T-cell (primary cell): ENCODE measurements around the gene ANKFN1. TPM values are rescaled to one million over a fixed set of nuclear protein-coding genes. Genes with fewer than 3 reads are reported as not detected.
A peak's percentile ranks its signal among the peaks of the same experiment; 100 is the strongest.

Experiments used
- ATAC-seq, 4 experiments: fragments of 200-7000 bp in 3 of 4; fragments of 150-1000 bp in 1 of 4; cut with Tn5 transposase; replicated peaks in 1 of 4; 1 replicate in 3 of 4; 2 replicates in 1 of 4; pipeline ENCODE4 v1.10.0; 2021; ENCODE audit warnings: moderate library complexity in 3 of 4, mild to moderate bottlenecking in 2 of 4, moderate number of reproducible peaks in 1 of 4
- CTCF ChIA-PET, 2 donors: fragments of 300-600 bp; sonication (Branson Sonifier 250); formaldehyde crosslinking; loops; one replicate each; lab custom pipeline; 2022; ENCODE audit warnings: antibody characterized with exemption in 2 of 2; lab: Charles Lee
- POLR2A ChIA-PET, 2 donors: fragments of 300-600 bp; sonication (Branson Sonifier 250); formaldehyde crosslinking; loops; one replicate each; lab custom pipeline; 2022; ENCODE audit warnings: antibody characterized with exemption in 2 of 2; lab: Charles Lee
- DNase-seq, 35 experiments: peaks; one replicate each; pipeline versions ENCODE4 v3.0.0 to v3.0.0-alpha.2; 2013 to 2023
- H3K27ac ChIP-seq: one replicate; pipeline ENCODE4 v1.5.1; 2013; ENCODE audit warnings: low read length
- H3K27me3 ChIP-seq, 2 experiments: replicated peaks in 1 of 2; 1 replicate in 1 of 2; 2 replicates in 1 of 2; pipeline versions ENCODE4 v1.6.1 to v1.7.0; 2013; ENCODE audit warnings: low read length in 1 of 2, mixed read lengths in 1 of 2; ENCODE audit not compliant: control insufficient read depth in 2 of 2, insufficient read depth in 2 of 2; ENCODE audit errors: extremely low read depth in 1 of 2
- H3K36me3 ChIP-seq, 2 donors: 1 replicate in 1 of 2; 2 replicates in 1 of 2; pipeline versions ENCODE4 v1.6.1 to v1.7.0; 2013; ENCODE audit warnings: low read length in 1 of 2; ENCODE audit not compliant: control insufficient read depth in 2 of 2, insufficient read depth in 1 of 2; ENCODE audit errors: extremely low read depth in 1 of 2
- H3K4me1 ChIP-seq, 2 experiments: 1 replicate in 1 of 2; 2 replicates in 1 of 2; pipeline versions ENCODE4 v1.6.1 to v1.7.0; 2013; ENCODE audit warnings: low read length in 2 of 2, mixed read lengths in 1 of 2; ENCODE audit not compliant: insufficient read depth in 2 of 2, control insufficient read depth in 1 of 2; ENCODE audit errors: extremely low read depth in 1 of 2
- H3K4me3 ChIP-seq, 2 donors: 1 replicate in 1 of 2; 2 replicates in 1 of 2; pipeline versions ENCODE4 v1.5.1 to v1.7.0; 2013; ENCODE audit warnings: mild to moderate bottlenecking in 2 of 2, low read length in 1 of 2, moderate library complexity in 1 of 2; ENCODE audit not compliant: control insufficient read depth in 1 of 2; ENCODE audit errors: extremely low read depth in 1 of 2
- H3K9me3 ChIP-seq: 2 replicates; pipeline ENCODE4 v1.7.0; 2013
- H3K27ac Mint-ChIP-seq, 2 donors: one replicate each; pipeline ENCODE4 v1.8.0; 2020 to 2021; ENCODE audit warnings: mild to moderate bottlenecking in 2 of 2, mixed read lengths in 2 of 2
- H3K27me3 Mint-ChIP-seq, 2 donors: one replicate each; pipeline ENCODE4 v1.8.0; 2021 to 2022; ENCODE audit warnings: mixed read lengths in 2 of 2
- H3K36me3 Mint-ChIP-seq: one replicate; pipeline ENCODE4 v1.8.0; 2021; ENCODE audit warnings: mixed read lengths
- H3K4me1 Mint-ChIP-seq, 3 donors: one replicate each; pipeline ENCODE4 v1.8.0; 2020 to 2022; ENCODE audit warnings: mixed read lengths in 3 of 3, mild to moderate bottlenecking in 1 of 3
- H3K4me3 Mint-ChIP-seq, 3 donors: one replicate each; pipeline ENCODE4 v1.8.0; 2020 to 2022; ENCODE audit warnings: mild to moderate bottlenecking in 3 of 3, mixed read lengths in 3 of 3, moderate library complexity in 3 of 3
- H3K9me3 Mint-ChIP-seq, 3 donors: one replicate each; pipeline ENCODE4 v1.8.0; 2020 to 2022; ENCODE audit warnings: mixed read lengths in 3 of 3
- WGBS: methylation state at CpG from one replicate; pipeline ENCODE4 v1.1.5; 2013; ENCODE audit warnings: missing lambda C conversion rate; ENCODE audit not compliant: insufficient coverage; 5-methylcytosine and 5-hydroxymethylcytosine counted together
- total RNA-seq, 35 experiments: library from RNA in 6 of 35; stranded (reverse) in 6 of 35; fragments of 120-200 nt in 1 of 35; gene quantifications; one replicate each; pipeline versions ENCODE4 v1.2.1 to v1.2.4 and lab custom pipeline; 2013 to 2026

The ANKFN1 gene
- total RNA-seq, 5 donors from 2014 or later (not counting 1 experiment from before 2014, with no cell fraction given): not detected

- H3K9me3 ChIP-seq: no peaks in the 10 kb centered on the region
- ATAC-seq (no peak), DNase-seq (no peak)
- H3K27ac ChIP-seq: no peak overlapping the region
- no peaks in the 10 kb centered on the region for H3K36me3 ChIP-seq
- 71% methylated on average over 1 of the region's 3 CpGs for WGBS
- peaks cover 0 to 3% of the 10 kb centered on the region in 2 experiments for H3K27me3 ChIP-seq
- H3K4me3 ChIP-seq: no peak overlapping the region
- peaks cover 0 to 15% (median 7%) of the 10 kb centered on the region in 3 donors for H3K9me3 Mint-ChIP-seq
- no peak overlapping the region for H3K27ac Mint-ChIP-seq
- H3K4me1 Mint-ChIP-seq: peaks cover 7 to 10% (median 8%) of the 10 kb centered on the region in 3 donors
- POLR2A ChIA-PET: no interaction called here
- CTCF ChIA-PET: no interaction called here
- H3K27me3 Mint-ChIP-seq: peaks cover 1 to 7% of the 10 kb centered on the region in 2 donors
- H3K4me3 Mint-ChIP-seq: no peak overlapping the region
- H3K4me1 ChIP-seq: no peaks in the 10 kb centered on the region
- no peaks in the 10 kb centered on the region for H3K36me3 Mint-ChIP-seq
Measured at GRCh38 chr17:56471696-56472095, 318.4 kb downstream of the ANKFN1 start.

GRCh38 chr17:56475116-56475515 is 321.8 kb downstream of the ANKFN1 start:
- H3K9me3 Mint-ChIP-seq: peaks cover 0 to 15% (median 7%) of the 10 kb centered on the region in 3 donors
- H3K27ac ChIP-seq: no peak overlapping the region
- H3K27me3 ChIP-seq: no peaks in the 10 kb centered on the region
- CTCF ChIA-PET: no interaction called here
- DNase-seq (no peak), ATAC-seq (no peak)
- no CpG with 5 or more reads among the region's 1 CpG for WGBS
- no peaks in the 10 kb centered on the region for H3K9me3 ChIP-seq
- POLR2A ChIA-PET: no interaction called here
- no peaks in the 10 kb centered on the region for H3K36me3 Mint-ChIP-seq
- H3K4me3 ChIP-seq: no peak overlapping the region
- H3K27me3 Mint-ChIP-seq: peaks cover 6 to 7% of the 10 kb centered on the region in 2 donors
- H3K27ac Mint-ChIP-seq: no peak overlapping the region
- H3K4me1 Mint-ChIP-seq: peaks cover 7 to 10% (median 8%) of the 10 kb centered on the region in 3 donors
- no peak overlapping the region for H3K4me3 Mint-ChIP-seq
- no peaks in the 10 kb centered on the region for H3K4me1 ChIP-seq
- no peaks in the 10 kb centered on the region for H3K36me3 ChIP-seq

DNA sequence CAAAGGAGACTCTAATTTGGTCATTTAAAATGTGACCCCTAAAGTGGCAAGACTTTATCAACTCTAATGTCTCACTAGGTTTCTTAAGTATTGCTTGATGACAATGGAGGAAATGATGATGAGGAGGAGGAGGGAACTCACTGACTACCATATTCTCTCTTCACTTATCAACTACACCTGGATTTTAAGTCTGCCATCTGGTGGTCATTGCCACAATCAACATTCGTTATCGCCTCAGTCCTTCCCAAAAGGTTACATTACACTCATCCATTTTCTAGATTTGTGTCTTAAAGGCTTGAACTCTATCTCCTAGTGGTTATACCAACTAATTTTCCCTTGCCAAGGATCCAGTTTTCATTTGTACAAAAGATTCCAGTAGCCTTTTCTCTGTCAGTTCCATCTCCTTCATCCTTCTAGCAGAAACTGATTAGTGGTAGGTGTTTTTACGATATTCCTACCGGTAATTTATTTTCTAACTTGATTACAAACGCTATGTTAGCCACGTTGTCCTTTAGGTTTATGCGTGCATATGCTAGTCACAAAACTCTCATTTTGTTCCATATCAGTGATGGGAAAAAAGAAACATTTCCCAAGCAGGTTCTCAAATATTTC is 325.7 kb downstream of the ANKFN1 start:
- CTCF ChIA-PET: interaction anchor here in 1 of 2 donors (1.0 kb wide), 1 partner anchor 21 kb away, joined by 4 read pairs; no protein-coding TSS in a partner anchor
- peaks cover 7 to 10% (median 8%) of the 10 kb centered on the region in 3 donors for H3K4me1 Mint-ChIP-seq
- ATAC-seq (no peak), DNase-seq (peak in 1 of 35 experiments; percentile 27)
- no peak overlapping the region for H3K4me3 Mint-ChIP-seq
- H3K27me3 ChIP-seq: no peaks in the 10 kb centered on the region
- peaks cover 0 to 4% of the 10 kb centered on the region in 2 donors for H3K27me3 Mint-ChIP-seq
- H3K9me3 Mint-ChIP-seq: peaks cover 0 to 6% (median 0%) of the 10 kb centered on the region in 3 donors
- H3K36me3 Mint-ChIP-seq: no peaks in the 10 kb centered on the region
- H3K36me3 ChIP-seq: no peaks in the 10 kb centered on the region
- H3K4me3 ChIP-seq: no peak overlapping the region
- H3K9me3 ChIP-seq: no peaks in the 10 kb centered on the region
- WGBS: 35% methylated on average over 2 of the region's 7 CpGs
- no peaks in the 10 kb centered on the region for H3K4me1 ChIP-seq
- H3K27ac Mint-ChIP-seq: no peak overlapping the region
- POLR2A ChIA-PET: no interaction called here
- no peak overlapping the region for H3K27ac ChIP-seq

DNA sequence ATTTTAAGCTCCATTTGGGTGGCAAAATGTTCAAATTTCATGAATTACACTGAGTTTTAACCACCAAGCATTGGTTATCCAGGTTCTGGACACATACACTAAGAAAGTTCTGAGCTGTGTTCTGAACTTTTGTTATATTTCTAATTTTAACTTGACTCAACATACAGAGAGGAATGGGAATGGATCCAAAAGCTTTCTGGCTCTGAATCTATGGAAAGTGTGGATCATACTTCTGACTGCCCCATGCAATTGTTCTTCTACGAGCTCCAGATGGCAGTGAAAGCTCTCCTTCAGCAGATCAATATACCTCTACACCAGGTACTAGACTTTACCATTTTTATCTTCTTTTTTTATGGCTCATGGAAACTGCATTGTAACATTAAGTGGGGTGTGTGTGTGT is 327.2 kb downstream of the ANKFN1 start:
- H3K4me1 ChIP-seq: no peaks in the 10 kb centered on the region
- Mint-ChIP-seq H3K27me3 (peaks cover 0 to 4% of the 10 kb centered on the region in 2 donors), H3K4me1 (peaks cover 7 to 9% (median 8%) of the 10 kb centered on the region in 3 donors), H3K36me3 (no peaks in the 10 kb centered on the region), H3K9me3 (peaks cover 0 to 6% (median 0%) of the 10 kb centered on the region in 3 donors), H3K27ac (no peak overlapping the region), H3K4me3 (no peak overlapping the region)
- no peak overlapping the region for H3K4me3 ChIP-seq
- ATAC-seq: no peak
- H3K36me3 ChIP-seq: no peaks in the 10 kb centered on the region
- no peak for DNase-seq
- no peak overlapping the region for H3K27ac ChIP-seq
- CTCF ChIA-PET: no interaction called here
- POLR2A ChIA-PET: no interaction called here
- no peaks in the 10 kb centered on the region for H3K9me3 ChIP-seq
- WGBS: no CpG with 5 or more reads among the region's 1 CpG
- H3K27me3 ChIP-seq: no peaks in the 10 kb centered on the region

GRCh38 chr17:56481659-56482058 is 328.4 kb downstream of the ANKFN1 start:
- Histone ChIP-seq H3K27ac (no peak overlapping the region), H3K27me3 (no peaks in the 10 kb centered on the region), H3K9me3 (no peaks in the 10 kb centered on the region), H3K36me3 (no peaks in the 10 kb centered on the region), H3K4me1 (no peaks in the 10 kb centered on the region), H3K4me3 (no peak overlapping the region)
- DNase-seq: no peak
- POLR2A ChIA-PET: no interaction called here
- ATAC-seq: no peak
- no peak overlapping the region for H3K27ac Mint-ChIP-seq
- no peaks in the 10 kb centered on the region for H3K9me3 Mint-ChIP-seq
- 93% methylated on average over 2 of the region's 5 CpGs for whole genome bisulfite sequencing
- H3K4me1 Mint-ChIP-seq: no peaks in the 10 kb centered on the region
- peaks cover 0 to 4% of the 10 kb centered on the region in 2 donors for H3K27me3 Mint-ChIP-seq
- no peak overlapping the region for H3K4me3 Mint-ChIP-seq
- H3K36me3 Mint-ChIP-seq: no peaks in the 10 kb centered on the region
- CTCF ChIA-PET: interaction anchor here in 1 of 2 donors (0.7 kb wide), 1 partner anchor 824 kb away, joined by 3 read pairs; no protein-coding TSS in a partner anchor

GRCh38 chr17:56482229-56482628 is 329.0 kb downstream of the ANKFN1 start:
- H3K9me3 Mint-ChIP-seq: no peaks in the 10 kb centered on the region
- POLR2A ChIA-PET: no interaction called here
- CTCF ChIA-PET: interaction anchor here in 1 of 2 donors (0.7 kb wide), 1 partner anchor 824 kb away, joined by 3 read pairs; no protein-coding TSS in a partner anchor
- H3K27me3 ChIP-seq: no peaks in the 10 kb centered on the region
- H3K27ac Mint-ChIP-seq: no peak overlapping the region
- H3K27me3 Mint-ChIP-seq: peaks cover 0 to 4% of the 10 kb centered on the region in 2 donors
- DNase-seq (no peak), ATAC-seq (no peak)
- H3K27ac ChIP-seq: no peak overlapping the region
- no peak overlapping the region for H3K4me3 ChIP-seq
- no peaks in the 10 kb centered on the region for H3K36me3 ChIP-seq
- no peaks in the 10 kb centered on the region for H3K36me3 Mint-ChIP-seq
- no peaks in the 10 kb centered on the region for H3K4me1 Mint-ChIP-seq
- no peak overlapping the region for H3K4me3 Mint-ChIP-seq
- H3K4me1 ChIP-seq: no peaks in the 10 kb centered on the region
- WGBS: no CpG with 5 or more reads among the region's 6 CpGs
- no peaks in the 10 kb centered on the region for H3K9me3 ChIP-seq
